ENCODE results near the gene RSBN1. TPM values are rescaled to one million over a fixed set of nuclear protein-coding genes. Genes with fewer than 3 reads are reported as not detected.

Gene RSBN1
- 10 to 100 TPM; 15.8 to 24.3 (median 20.1) TPM for total RNA-seq

GRCh38 chr1:113811888-113812660 lies at the start of gene RSBN1:
RSBN1 (minus strand) TSS chr1:113812476; CDS start chr1:113812412, 64 bp downstream.
- TF ChIP-seq POLR2A (IDR thresholded peaks at IDR 0.05; ENCODE audit: low read depth) (peak; percentile 81), CTCF (IDR thresholded peaks at IDR 0.05) (peak in 1 of 3 experiments; percentile 31), POLR2AphosphoS5 (IDR thresholded peaks at IDR 0.05) (peak; percentile 94 to 98), EP300 (IDR thresholded peaks at IDR 0.05) (no peak)
- Histone ChIP-seq H3K27me3 (no peaks in the 10 kb centered on the region), H3K9me3 (no peaks in the 10 kb centered on the region), H3K36me3 (no peaks in the 10 kb centered on the region), H3K27ac (replicated peaks in 1 of 4) (peak within 1 kb of the TSS; percentile 97 to 98 (median 98)), H3K4me3 (peak within 1 kb of the TSS; percentile 85 to 93 (median 91)), H3K4me1 (peaks cover 17 to 37% (median 32%) of the 10 kb centered on the region in 4 donors)
- WGBS: under 1% methylated on average over 42 of the region's 82 CpGs
- intact Hi-C loops (cut with DNase I): loop anchor here (5.0 kb wide), 1 partner anchor 55 kb away; the partner anchor contains the start of gene PHTF1
- DNase-seq (ENCODE audit: extremely low spot score): peak; percentile 99

GRCh38 chr1:113861641-113862040 lies 49.4 kb upstream of the RSBN1 start:
- Histone ChIP-seq H3K4me1 (no peaks in the 10 kb centered on the region), H3K9me3 (no peaks in the 10 kb centered on the region), H3K27ac (replicated peaks in 1 of 4) (no peak overlapping the region), H3K27me3 (no peaks in the 10 kb centered on the region), H3K36me3 (no peaks in the 10 kb centered on the region), H3K4me3 (no peak overlapping the region)
- intact Hi-C loops (cut with DNase I): no loop called here
- no peak for TF ChIP-seq POLR2A (IDR thresholded peaks at IDR 0.05; ENCODE audit: low read depth)
- TF ChIP-seq EP300 (IDR thresholded peaks at IDR 0.05): no peak
- TF ChIP-seq POLR2AphosphoS5 (IDR thresholded peaks at IDR 0.05): no peak
- no peak for TF ChIP-seq CTCF (IDR thresholded peaks at IDR 0.05)
- WGBS: 93% methylated on average over 5 of the region's 5 CpGs
- DNase-seq (ENCODE audit: extremely low spot score): no peak

GRCh38 chr1:113860891-113861290 lies 48.6 kb upstream of the RSBN1 start:
- no peaks in the 10 kb centered on the region for H3K36me3 ChIP-seq
- DNase-seq (ENCODE audit: extremely low spot score): no peak
- H3K4me1 ChIP-seq: no peaks in the 10 kb centered on the region
- WGBS: 61% methylated on average over 3 of the region's 3 CpGs
- no peak overlapping the region for H3K27ac ChIP-seq (replicated peaks in 1 of 4)
- no peak overlapping the region for H3K4me3 ChIP-seq
- intact Hi-C loops (cut with DNase I): no loop called here
- no peaks in the 10 kb centered on the region for H3K27me3 ChIP-seq
- TF ChIP-seq POLR2AphosphoS5 (IDR thresholded peaks at IDR 0.05) (no peak), CTCF (IDR thresholded peaks at IDR 0.05) (no peak), EP300 (IDR thresholded peaks at IDR 0.05) (no peak), POLR2A (IDR thresholded peaks at IDR 0.05; ENCODE audit: low read depth) (no peak)
- no peaks in the 10 kb centered on the region for H3K9me3 ChIP-seq

GRCh38 chr1:113859478-113860175 lies 47.4 kb upstream of the RSBN1 start:
- H3K4me1 ChIP-seq: no peaks in the 10 kb centered on the region
- H3K27ac ChIP-seq (replicated peaks in 1 of 4): no peak overlapping the region
- no peaks in the 10 kb centered on the region for H3K9me3 ChIP-seq
- H3K4me3 ChIP-seq: no peak overlapping the region
- no peak for DNase-seq (ENCODE audit: extremely low spot score)
- intact Hi-C loops (cut with DNase I): no loop called here
- no peaks in the 10 kb centered on the region for H3K27me3 ChIP-seq
- TF ChIP-seq POLR2AphosphoS5 (IDR thresholded peaks at IDR 0.05) (no peak), CTCF (IDR thresholded peaks at IDR 0.05) (no peak), POLR2A (IDR thresholded peaks at IDR 0.05; ENCODE audit: low read depth) (no peak), EP300 (IDR thresholded peaks at IDR 0.05) (no peak)
- WGBS: 64% methylated on average over 3 of the region's 3 CpGs
- no peaks in the 10 kb centered on the region for H3K36me3 ChIP-seq

All from esophagus muscularis mucosa (tissue), 4 donors.